Measurements from ENCODE around the gene AQP6. TPM values are rescaled to one million over a fixed set of nuclear protein-coding genes. Genes with fewer than 3 reads are reported as not detected.
A peak's percentile ranks its signal among the peaks of the same experiment; 100 is the strongest.

AQP6 gene
- total and polyA plus RNA-seq, 2 experiments from 2014 or later, result 0.23 TPM; not detected in 1

- Histone ChIP-seq H3K27ac (no peak overlapping the region), H2AFZ (no peak overlapping the region), H3K4me3 (no peak overlapping the region), H3K79me2 (no peaks in the 10 kb centered on the region), H3K27me3 (no peaks in the 10 kb centered on the region), H3K9me2 (replicated peaks; ENCODE audit: insufficient read depth) (no peaks in the 10 kb centered on the region), H3K9me3 (ENCODE audit: low read depth) (no peaks in the 10 kb centered on the region), H3K4me2 (no peak overlapping the region), H3K4me1 (ENCODE audit: insufficient read depth) (no peaks in the 10 kb centered on the region), H4K20me1 (ENCODE audit: insufficient read depth, poor library complexity, severe bottlenecking) (no peaks in the 10 kb centered on the region), H3K36me3 (replicated peaks; ENCODE audit: insufficient read depth, low read depth) (no peaks in the 10 kb centered on the region)
- no peak for DNase-seq (ENCODE audit: low spot score)
- whole genome bisulfite sequencing (ENCODE audit: low lambda C conversion rate, missing lambda C conversion rate), result 85% methylated on average over 5 of the region's 5 CpGs
- TF ChIP-seq EZH2 (IDR thresholded peaks at IDR 0.05; ENCODE audit: borderline replicate concordance) (no peak), CTCF (IDR thresholded peaks at IDR 0.05; ENCODE audit: poor library complexity) (no peak), EZH2phosphoT487 (IDR thresholded peaks at IDR 0.05; ENCODE audit: low read depth, severe bottlenecking, unreplicated experiment) (no peak)
These were observed 28.7 kb upstream of the AQP6 start for GRCh38 chr12:49944046-49944445.

- no peak overlapping the region for H3K4me2 ChIP-seq
- no peak overlapping the region for H3K27ac ChIP-seq
- WGBS (ENCODE audit: low lambda C conversion rate, missing lambda C conversion rate), result 86% methylated on average over 3 of the region's 3 CpGs
- H3K79me2 ChIP-seq, result no peaks in the 10 kb centered on the region
- no peaks in the 10 kb centered on the region for H3K27me3 ChIP-seq
- H3K4me1 ChIP-seq (ENCODE audit: insufficient read depth), result no peaks in the 10 kb centered on the region
- no peaks in the 10 kb centered on the region for H3K9me3 ChIP-seq (ENCODE audit: low read depth)
- TF ChIP-seq EZH2 (IDR thresholded peaks at IDR 0.05; ENCODE audit: borderline replicate concordance) (no peak), EZH2phosphoT487 (IDR thresholded peaks at IDR 0.05; ENCODE audit: low read depth, severe bottlenecking, unreplicated experiment) (no peak), CTCF (IDR thresholded peaks at IDR 0.05; ENCODE audit: poor library complexity) (no peak)
- H3K4me3 ChIP-seq, result no peak overlapping the region
- no peaks in the 10 kb centered on the region for H4K20me1 ChIP-seq (ENCODE audit: insufficient read depth, poor library complexity, severe bottlenecking)
- no peaks in the 10 kb centered on the region for H3K9me2 ChIP-seq (replicated peaks; ENCODE audit: insufficient read depth)
- no peaks in the 10 kb centered on the region for H3K36me3 ChIP-seq (replicated peaks; ENCODE audit: insufficient read depth, low read depth)
- no peak for DNase-seq (ENCODE audit: low spot score)
- no peak overlapping the region for H2AFZ ChIP-seq
These were observed 28.0 kb upstream of the AQP6 start for GRCh38 chr12:49944718-49945117.

GRCh38 chr12:49945394-49946080, 27.2 kb upstream of the AQP6 start:
- H3K27ac ChIP-seq, result peak overlapping the region; percentile 73

More at GRCh38 chr12:49945394-49946080, 27.2 kb upstream of the AQP6 start:
- Histone ChIP-seq H3K4me1 (ENCODE audit: insufficient read depth) (no peaks in the 10 kb centered on the region), H3K27me3 (no peaks in the 10 kb centered on the region), H4K20me1 (ENCODE audit: insufficient read depth, poor library complexity, severe bottlenecking) (no peaks in the 10 kb centered on the region), H3K9me3 (ENCODE audit: low read depth) (no peaks in the 10 kb centered on the region), H3K4me2 (peak overlapping the region; percentile 68), H3K9me2 (replicated peaks; ENCODE audit: insufficient read depth) (no peaks in the 10 kb centered on the region), H3K36me3 (replicated peaks; ENCODE audit: insufficient read depth, low read depth) (no peaks in the 10 kb centered on the region), H2AFZ (peak overlapping the region; percentile 49), H3K4me3 (no peak overlapping the region), H3K79me2 (no peaks in the 10 kb centered on the region)
- TF ChIP-seq EZH2phosphoT487 (IDR thresholded peaks at IDR 0.05; ENCODE audit: low read depth, severe bottlenecking, unreplicated experiment) (no peak), CTCF (IDR thresholded peaks at IDR 0.05; ENCODE audit: poor library complexity) (peak; percentile 92), EZH2 (IDR thresholded peaks at IDR 0.05; ENCODE audit: borderline replicate concordance) (no peak)
- WGBS (ENCODE audit: low lambda C conversion rate, missing lambda C conversion rate), result 8% methylated on average over 27 of the region's 28 CpGs
- peak; percentile 91 for DNase-seq (ENCODE audit: low spot score)

All from hepatocyte (in vitro differentiated cells).